CD4-positive, alpha-beta T cell treated with Interleukin-21 for 1 hour (primary cell): ENCODE data around the gene ANKRD18B.
"Not testable (repeated sequence)": the region's sequence is repeated elsewhere in the genome, so short reads cannot be mapped to it uniquely, and the experiment has no call there.

ENCODE experiments used
- DNase-seq: peaks from one replicate; pipeline ENCODE4 v3.0.0-alpha.2; 2020

ANKRD18B gene

DNA sequence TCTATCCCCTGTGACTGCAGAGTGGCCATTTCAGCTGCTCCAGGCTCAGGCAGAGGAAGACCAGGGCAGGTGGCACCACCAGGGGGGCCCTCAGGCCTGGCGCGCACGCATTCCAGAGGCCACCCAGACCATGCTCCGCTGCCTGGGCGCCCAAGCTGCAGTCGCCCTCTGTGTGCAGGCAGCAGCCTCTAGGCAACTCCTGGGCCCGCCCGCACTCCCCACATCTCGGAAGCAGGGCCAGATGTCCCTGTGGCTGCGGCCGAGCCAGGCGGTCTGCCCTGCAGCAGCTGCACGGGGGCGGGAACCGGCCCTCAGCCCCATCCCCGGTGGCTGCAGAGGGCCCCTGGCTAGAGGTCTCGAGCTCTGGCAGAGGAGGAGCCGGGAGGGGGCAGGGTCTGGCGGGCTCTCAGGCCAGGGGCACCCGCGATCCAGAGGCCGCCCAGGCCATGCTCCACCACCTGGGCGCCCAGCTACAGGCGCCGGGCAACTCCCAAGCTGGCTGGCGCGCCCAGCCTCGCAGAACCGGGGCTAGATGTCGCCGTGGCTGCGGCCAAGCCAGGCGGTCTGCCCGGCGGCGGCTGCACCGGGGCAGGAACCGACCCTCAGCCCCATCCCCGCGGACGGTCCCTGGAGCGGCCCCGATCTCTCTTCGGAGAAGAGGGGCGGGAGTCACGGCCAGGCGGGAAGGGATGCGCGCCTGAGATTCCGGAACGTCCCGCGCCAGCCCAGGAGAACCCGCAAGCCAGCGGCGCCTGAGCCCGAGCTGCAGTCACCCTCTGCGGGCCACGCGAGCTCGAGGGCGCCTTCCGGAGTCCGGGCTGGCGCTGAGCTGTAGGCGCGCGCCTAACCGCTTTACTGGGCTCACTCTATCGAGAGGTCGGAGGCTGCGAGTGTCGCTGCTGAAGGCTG, at the start of gene ANKRD18B:
ANKRD18B (plus strand) TSS at position 855 of the 909 bp plus-strand sequence. CDS start 239 bp downstream, outside the sequence.
- DNase-seq: peak; percentile 32

- DNase-seq: no peak
Measured at GRCh38 chr9:33475357-33475756, 48.7 kb upstream of the ANKRD18B start.

DNA sequence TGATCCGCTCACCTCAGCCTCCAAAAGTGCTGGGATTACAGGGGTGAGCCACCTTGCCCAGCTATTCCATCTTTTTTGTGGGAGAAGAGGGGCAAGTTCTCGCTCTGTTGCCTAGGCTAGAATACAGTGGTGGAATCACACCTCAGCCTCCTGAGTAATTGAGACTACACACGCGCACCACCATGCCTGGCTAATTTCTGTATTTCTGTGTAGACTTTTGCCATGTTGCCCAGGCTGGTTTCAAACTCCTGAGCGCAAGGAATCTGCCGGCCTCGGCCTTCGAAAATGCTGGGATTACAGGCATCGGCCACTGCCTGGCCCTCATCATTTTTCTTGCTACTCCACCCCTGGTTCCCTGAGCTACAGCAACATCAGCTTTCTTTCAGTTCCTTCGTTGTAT, 47.5 kb upstream of the ANKRD18B start:
- DNase-seq: no peak

DNA sequence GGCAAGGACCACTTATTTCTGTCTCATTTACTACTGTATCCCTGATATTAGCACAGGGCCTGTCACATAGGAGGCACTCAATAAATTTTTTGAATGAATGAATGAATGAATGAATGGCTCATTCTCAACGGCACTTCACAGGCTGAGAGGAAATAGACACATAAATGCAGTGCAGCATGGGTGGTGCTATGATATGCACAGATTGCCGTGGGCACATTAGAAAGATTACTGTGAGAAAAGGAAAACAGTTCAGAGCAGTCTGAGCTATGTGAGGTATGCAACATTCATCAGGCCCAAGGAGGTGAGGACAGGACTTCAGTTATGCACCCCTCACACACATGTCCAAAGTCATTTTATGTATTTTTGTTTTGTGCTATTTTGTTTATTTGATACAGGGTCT, 43.9 kb upstream of the ANKRD18B start:
- no peak for DNase-seq

- no peak for DNase-seq
Measured at GRCh38 chr9:33480976-33481375, 43.1 kb upstream of the ANKRD18B start.

DNA sequence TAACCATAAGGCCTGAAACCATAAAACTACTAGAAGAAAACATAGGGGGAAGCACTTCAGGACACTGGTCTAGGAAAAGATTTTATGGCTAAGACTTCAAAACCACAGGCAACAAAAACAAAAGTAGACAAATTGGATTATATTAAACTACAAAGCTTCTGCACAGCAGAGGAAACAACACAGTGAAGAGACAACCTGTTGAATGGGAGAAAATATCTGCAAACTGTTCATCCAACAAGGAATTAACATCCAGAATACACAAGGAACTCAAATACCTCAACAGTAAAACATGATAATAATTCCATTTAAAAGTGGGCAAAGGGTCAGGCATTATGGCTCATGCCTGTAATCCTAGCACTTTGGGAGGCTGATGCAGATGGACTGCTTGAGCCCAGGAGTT, 38.7 kb upstream of the ANKRD18B start:
- not testable (repeated sequence) for DNase-seq

DNA sequence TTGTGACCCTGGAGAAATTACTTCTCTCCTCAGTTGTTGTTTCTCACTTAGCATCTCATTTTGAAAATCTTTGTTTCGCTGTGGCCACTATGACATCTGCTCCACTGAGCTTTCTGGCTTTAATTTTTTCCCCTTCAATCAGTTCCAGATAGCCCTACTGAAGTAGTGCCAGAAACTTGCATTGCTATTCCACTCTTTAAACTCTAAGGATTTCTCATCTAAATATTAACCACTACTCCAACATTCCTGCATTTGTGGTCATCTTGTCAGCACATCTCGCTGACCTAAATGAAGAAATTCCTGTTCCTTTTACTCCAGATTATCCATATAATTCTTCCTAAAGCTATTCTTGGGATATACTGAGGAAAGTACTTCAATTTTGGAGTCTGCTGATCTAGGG, 35.0 kb upstream of the ANKRD18B start:
- DNase-seq: no peak

- DNase-seq: not testable (repeated sequence)
Measured at GRCh38 chr9:33493819-33494218, 30.2 kb upstream of the ANKRD18B start.

- no peak for DNase-seq
Measured at GRCh38 chr9:33498387-33498786, 25.7 kb upstream of the ANKRD18B start.

- no peak for DNase-seq
Measured at GRCh38 chr9:33506626-33507370, 17.3 kb upstream of the ANKRD18B start.

GRCh38 chr9:33510262-33511183, 13.5 kb upstream of the ANKRD18B start:
- peak; percentile 29 for DNase-seq

DNA sequence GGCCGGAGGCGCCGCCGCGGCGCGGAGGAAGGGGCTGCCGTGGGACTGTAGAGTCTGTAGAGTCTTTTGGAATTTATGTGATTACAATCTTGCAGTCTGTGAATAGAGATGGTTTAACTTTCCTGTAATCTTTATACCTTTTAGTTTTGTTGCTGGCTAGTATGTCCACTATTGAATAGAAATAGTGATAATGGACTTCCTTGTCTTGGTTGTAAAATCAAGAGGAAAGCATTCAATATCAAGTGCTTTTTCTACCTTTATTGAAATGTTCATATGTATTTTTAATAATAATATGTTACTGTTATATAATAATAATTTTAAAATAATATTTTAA, 12.9 kb upstream of the ANKRD18B start:
- DNase-seq: not testable (repeated sequence)

DNA sequence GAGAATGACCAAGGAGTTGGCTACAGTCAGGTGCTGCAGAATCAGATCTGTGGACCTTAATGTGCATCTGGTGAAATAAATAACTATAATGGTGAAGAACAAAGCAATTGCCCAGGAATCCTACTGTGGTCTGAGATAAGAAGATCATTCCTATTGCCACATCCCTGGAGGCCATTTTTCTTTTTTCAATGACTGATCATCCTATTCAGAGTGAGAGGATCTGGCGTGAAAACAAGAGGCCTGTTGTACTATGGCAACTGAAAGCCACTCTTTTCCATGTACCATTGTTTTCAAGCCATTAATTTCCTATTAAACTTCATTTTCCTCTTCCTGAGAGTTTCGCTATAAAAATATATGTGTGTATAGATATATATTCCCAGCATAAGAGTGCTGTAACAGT, 11.5 kb upstream of the ANKRD18B start:
- not testable (repeated sequence) for DNase-seq

DNA sequence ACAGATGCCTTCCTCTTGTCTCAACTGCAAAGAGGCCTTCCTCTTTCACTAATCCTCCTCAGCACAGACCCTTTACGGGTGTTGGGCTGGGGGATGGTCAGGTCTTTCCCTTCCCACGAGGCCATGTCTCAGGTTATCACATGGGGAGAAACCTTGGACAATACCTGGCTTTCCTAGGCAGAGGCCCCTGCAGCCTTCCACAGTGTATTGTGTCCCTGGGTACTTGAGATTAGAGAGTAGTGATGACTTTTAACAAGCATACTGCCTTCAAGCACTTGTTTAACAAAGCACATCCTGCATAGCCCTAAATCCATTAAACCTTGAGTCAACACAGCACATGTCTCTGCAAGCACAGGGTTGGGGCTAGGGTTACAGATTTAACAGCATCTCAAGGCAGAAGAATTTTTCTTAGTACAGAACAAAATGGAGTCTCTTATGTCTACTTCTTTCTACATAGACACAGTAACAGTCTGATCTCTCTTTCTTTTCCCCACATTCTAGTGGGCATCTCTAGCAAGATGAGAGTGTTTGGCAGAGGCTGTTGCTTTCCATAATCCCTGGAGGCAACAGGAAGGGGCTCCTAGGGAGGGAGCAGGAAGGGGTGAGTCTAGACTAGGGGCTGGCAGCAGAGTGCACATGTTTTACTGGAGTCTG, 8.6 kb upstream of the ANKRD18B start:
- not testable (repeated sequence) for DNase-seq

DNA sequence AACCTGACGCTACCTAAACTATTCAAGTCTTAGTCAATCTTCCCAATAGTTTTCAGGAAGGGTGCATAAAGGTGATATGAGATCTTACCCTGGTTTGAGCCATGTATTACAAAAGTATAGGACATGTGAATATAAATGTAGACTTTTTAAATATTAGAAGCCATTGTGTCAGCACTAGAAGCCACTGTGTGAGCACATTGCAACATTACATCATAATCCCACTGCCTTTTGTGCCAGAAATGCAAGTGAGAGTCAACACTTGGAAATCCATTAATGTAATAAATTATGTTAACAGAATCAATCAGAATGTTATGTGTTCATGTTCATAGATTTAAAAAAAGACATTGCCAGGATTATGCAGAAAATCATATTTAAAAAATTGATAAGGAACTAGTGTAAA, 7.7 kb upstream of the ANKRD18B start:
- not testable (repeated sequence) for DNase-seq

DNA sequence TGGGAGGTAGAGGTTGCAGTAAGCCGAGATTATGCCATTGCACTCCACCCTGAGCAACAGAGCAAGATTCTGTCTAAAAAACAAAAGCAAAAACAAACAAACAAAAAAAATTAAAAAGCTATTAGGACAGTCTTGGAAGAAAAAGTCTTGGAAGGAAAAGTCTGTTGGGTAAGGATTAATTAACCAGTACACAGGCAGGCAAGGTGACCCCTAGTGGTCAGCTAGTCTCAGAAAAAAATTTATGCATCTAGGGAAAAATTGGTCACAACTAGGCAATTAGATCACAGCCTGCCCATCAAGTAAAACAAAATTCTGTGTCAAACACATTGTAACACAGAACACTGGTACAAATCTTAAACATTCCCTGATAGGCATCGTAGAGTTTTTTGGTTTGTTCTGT, 6.7 kb upstream of the ANKRD18B start:
- DNase-seq: peak; percentile 21

DNA sequence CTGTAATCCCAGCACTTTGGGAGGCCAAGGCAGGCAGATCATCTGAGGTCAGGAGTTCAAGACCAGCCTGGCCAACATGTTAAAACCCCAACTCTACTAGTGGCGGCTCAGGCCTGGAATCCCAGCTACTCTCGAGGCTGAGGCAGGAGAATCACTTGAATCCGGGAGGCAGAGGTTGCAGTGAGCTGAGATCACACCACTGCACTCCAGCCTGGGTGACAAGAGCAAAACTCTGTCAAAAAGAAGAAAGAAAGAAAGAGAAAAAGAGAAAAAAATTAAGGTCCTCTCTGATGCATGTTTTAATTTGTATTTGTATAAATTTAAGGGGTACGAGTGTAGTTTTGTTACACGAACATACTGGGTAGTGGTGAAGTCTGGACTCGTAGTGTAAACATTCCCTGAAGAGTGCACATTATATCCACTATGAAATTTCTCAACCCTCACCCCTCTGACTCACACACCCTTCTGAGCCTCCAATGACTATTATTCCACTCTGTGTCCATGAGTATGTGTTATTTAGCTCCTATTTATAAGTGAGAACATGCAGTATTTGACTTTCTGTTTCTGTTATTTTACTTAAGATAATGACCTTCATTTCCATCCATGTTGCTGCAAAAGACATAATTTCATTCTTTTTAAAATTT, 6.0 kb upstream of the ANKRD18B start:
- not testable (repeated sequence) for DNase-seq

GRCh38 chr9:33521861-33522260, 2.2 kb upstream of the ANKRD18B start:
- DNase-seq: not testable (repeated sequence)

- no peak for DNase-seq
Measured at GRCh38 chr9:33524306-33524947, 376 bp downstream of the ANKRD18B start.

DNA sequence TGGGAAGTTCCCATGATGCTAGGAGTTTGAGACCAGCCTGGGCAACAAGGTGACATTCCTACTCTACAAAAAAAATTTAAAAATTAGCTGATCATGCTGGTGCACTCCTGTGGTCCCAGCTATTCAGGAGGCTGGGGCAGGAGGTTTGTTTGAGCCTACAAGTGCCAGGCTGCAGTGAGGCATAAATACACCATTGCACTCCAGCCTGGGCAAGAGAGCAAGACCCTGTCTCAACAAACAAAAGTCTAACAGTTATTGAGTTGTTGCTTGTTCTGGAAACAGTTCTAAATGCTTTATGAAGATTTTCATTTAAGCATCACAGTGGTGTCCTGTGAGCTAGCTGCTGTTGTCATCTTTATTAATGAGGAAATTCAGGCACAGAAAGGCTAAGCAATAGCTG, 4.0 kb downstream of the ANKRD18B start:
- not testable (repeated sequence) for DNase-seq

GRCh38 chr9:33533958-33534357, 9.9 kb downstream of the ANKRD18B start:
- not testable (repeated sequence) for DNase-seq
